OCI-M1 (cell line): Measurements from ENCODE around the gene SPAG5.

Experiments
- DNase-seq: peaks from one replicate; lab custom pipeline; 2025; lab: John Stamatoyannopoulos, UW

The SPAG5 gene, protein sequence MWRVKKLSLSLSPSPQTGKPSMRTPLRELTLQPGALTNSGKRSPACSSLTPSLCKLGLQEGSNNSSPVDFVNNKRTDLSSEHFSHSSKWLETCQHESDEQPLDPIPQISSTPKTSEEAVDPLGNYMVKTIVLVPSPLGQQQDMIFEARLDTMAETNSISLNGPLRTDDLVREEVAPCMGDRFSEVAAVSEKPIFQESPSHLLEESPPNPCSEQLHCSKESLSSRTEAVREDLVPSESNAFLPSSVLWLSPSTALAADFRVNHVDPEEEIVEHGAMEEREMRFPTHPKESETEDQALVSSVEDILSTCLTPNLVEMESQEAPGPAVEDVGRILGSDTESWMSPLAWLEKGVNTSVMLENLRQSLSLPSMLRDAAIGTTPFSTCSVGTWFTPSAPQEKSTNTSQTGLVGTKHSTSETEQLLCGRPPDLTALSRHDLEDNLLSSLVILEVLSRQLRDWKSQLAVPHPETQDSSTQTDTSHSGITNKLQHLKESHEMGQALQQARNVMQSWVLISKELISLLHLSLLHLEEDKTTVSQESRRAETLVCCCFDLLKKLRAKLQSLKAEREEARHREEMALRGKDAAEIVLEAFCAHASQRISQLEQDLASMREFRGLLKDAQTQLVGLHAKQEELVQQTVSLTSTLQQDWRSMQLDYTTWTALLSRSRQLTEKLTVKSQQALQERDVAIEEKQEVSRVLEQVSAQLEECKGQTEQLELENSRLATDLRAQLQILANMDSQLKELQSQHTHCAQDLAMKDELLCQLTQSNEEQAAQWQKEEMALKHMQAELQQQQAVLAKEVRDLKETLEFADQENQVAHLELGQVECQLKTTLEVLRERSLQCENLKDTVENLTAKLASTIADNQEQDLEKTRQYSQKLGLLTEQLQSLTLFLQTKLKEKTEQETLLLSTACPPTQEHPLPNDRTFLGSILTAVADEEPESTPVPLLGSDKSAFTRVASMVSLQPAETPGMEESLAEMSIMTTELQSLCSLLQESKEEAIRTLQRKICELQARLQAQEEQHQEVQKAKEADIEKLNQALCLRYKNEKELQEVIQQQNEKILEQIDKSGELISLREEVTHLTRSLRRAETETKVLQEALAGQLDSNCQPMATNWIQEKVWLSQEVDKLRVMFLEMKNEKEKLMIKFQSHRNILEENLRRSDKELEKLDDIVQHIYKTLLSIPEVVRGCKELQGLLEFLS

DNA sequence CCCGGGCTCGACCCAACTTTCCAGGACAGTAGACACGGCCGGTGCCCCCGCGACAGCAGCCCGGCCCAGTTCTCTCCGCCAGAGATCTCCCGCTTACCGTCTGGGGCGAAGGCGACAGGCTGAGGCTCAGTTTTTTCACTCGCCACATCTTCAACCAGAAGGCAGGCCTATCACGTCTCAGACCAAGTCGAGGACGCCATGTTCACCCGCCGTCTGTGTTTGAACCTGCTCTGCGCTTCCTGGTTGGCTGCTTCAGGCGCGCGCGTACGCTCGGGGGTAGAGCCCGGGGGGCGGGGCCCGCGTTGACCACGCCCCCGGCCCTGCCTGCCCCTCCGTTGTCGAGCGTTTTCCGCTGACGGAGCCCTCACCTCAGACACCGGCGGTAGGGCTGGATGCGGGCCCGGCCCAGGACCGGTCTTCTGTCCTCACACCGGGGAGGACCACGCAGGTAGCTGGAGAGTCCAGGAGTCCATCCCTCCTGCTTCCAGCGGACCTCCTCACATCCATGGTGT, at the start of gene SPAG5:
Gene SPAG5, minus strand, starts transcription at position 227 of the 512 bp plus-strand sequence. Its CDS starts 79 bp downstream, at position 148.
- DNase-seq: peak; percentile 99

DNA sequence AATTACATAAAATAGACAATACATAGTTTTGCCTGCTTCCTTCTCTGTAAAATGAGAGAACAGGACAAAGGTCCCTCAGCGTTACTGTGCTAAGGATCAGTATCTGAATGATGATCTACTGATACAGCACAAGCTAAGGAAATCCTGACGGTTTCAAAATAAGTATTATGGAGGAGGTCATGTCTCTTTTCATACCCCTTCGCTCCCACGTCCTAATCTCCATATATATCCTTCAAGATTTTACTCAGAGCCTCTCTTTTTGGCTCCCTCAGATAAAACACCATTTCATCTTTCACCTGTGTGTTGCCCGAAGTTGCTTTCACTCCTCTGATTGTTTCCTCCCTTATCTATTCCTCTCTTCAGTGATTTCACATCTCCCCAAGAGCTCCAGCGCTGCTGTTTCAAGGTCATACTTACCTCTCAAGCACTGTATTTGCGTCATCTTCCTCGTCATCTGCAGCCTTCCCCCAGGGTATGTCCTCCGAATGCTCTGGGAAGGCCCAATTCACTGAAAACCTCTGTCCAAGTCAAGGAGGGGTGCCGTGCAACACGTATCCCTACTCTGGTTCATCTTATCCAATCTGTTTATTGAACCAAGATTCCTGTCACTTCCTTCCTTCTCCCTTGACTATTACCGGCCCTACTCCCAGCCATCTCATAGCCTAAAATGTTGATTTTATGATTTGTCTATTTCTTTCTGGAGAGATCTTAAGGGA, 47.4 kb upstream of the SPAG5 start:
- DNase-seq: peak; percentile 63

DNA sequence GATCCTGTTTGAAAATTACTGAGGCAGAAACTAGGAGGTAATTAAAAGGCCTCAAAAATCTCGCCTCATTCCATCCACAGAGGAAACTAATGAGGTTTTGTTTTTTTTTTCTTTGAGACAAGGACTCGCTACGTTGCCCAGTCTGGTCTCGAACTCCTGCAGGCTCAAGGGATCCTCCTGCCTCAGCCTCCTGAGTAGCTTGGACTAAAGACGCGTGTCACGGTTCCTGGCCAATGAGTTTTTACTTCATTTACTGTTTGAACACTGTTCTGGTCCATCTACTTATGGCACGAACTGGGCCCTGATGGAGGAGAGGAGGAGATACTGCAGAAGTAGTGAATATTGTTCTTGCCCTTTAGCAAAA, 46.7 kb upstream of the SPAG5 start:
- no peak for DNase-seq

DNA sequence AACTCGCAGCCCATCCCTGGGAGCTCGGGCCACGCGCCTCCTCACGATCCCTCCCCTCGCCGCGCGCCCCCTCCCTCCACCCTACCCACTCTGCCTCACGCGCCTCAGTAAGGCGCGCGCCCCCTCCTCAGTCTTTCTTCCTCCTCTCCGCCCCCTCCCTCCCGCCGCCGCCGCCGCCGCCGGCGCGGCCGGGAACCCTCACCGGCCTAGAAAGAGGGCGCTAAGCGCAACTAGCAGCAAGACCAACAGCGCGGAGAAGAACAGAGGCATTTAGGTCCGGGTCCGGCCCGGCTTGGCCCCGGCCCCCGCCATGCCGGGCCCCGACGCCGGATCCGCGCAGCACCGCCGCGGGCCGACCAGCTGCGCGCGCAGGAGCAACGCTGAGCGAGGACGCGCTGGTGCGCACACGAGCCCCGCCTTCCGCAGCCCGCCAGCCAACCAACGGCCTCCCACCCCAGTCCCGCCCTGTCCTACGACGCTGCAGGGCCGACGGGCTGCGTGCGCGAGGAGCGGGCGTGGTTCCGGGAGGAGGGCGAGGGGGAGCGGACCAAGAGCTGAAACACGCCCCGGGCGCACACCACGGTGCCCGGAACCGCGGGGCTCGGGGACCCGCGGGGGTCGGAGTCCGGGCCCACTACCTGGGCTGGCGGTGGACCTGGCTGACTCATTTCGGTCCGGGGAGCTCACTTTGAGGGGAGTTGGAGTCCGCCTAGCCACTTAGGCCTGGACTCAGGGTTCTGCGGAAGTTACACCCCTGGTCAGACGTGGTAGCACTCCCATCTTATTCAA, 46.2 kb upstream of the SPAG5 start, which contains the start of gene BLTP2:
Gene BLTP2, minus strand, starts transcription at position 372 of the 789 bp plus-strand sequence. Its CDS starts 102 bp downstream, at position 270.
- peak; percentile 99 for DNase-seq

DNA sequence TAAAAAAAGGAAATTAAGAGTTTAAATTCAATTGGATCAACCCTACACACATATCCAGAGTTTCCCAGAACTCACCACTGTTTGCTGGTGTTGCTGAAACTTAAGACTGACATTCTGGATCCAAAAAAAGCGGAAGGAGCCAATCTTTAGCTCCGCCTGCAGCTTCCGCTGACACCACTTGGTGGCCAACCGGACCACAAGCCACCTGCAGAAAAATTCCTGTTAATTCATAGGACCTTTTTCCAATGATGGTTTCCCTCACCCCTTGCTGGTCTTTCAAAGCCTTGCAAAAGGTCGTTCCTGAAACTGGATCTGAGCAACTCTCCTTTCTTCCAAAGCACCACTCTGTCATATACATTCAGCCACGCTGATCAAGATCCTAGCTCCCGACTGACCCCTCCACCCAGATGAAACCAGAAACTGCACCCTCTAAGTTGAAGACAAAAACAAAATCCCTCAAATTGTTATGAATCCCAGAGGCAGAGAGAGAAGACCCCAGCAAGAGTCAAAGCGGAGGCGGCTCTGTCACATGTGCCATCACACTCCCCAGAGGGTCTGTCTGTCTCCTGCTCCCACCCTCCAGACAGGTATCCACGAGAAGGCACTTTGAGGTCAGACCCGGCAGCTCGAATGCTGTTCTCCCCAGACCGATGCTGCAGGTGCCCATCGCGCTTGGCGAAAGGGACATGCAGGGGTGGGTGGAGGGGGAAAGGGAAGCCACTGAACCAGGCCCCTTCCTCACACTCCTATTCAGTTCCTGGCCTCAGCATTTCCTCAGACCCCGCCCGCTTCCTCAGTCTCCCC, 45.4 kb upstream of the SPAG5 start:
- DNase-seq: peak; percentile 94

DNA sequence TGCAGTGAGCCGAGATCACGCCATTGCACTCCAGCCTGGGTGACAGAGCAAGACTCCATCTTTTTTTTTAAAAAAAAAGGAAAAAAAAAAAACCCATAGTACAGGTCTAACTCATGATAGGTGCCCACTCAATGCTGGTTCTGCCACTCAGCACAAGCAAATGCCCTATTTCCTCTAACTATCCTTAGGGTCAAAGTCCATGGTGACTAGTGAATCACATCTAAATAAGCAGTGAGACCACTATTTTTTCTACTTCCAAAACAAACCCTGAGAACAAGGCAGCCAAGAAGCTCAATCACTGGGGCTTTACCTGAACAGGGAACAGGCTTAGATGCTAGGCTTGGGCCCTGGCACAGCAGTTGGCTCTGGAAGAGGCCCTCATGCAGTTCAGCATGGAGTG, 42.8 kb upstream of the SPAG5 start:
- no peak for DNase-seq

DNA sequence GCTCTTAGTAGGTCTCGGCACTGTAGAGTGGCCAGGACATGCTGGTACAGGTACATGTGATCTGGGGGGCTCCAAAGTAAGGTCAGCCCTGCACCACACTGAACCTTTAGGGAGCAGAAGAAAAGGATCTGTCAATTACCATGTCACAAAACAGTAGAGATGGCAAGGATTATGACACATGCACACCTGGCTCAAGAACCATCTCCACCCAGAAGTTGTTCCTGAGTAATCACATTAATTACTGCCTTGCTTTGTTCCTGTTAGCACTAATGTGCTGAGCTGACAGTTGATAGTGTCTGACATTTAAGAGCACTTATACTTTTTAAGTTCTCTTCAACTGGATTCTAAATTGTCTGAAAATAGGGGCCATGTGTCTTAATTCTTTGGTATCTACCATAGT, 36.7 kb upstream of the SPAG5 start:
- no peak for DNase-seq

DNA sequence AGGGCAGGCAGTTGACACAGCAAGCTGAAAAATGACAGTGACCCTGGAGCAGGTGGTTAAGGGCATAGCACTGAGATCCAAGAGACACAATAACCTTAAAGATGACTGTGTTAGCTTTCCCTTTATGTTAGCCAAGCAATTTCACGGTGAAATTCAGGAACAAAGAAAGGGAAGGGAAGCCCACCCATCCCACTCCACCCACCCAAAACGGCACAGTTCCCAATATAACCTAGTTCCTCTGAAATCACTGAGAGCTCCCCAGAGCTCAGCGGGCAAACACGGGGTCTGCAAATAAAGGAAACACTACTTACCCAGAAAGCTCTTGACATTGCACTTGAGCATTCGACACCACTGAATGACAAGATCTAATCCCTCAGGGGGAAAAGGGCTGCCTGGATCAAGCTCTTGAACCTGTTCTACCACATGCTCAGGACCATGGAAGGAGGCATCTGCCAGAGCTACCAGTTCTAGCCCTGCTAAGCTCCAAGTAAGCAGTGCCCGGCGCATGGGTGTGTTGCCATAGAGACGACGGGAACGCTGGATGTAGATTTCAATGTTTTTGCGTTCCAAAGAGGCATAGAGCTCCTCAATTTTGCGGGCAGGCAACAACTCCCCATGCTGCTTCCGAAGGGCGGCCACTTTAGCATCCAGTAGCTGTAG, 35.5 kb upstream of the SPAG5 start:
- DNase-seq: no peak

DNA sequence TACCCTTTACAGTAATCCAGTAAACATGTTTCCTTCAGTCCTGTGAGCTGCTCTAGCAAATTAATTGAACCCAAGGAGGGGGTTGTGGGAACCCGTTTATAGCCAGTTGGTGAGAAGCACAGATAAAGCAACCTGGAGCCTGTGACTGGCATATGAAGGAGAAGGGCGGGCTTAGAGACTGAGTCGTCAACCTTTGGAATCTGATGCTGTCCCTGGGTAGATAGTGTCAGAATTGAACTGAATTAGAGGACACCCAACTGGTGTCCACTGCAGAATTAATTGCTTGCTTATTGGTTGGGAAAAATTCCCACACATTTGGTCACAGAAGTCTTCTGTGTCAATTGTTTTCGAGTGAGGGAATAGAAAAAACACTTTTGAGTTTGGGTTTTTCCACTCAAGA, 28.0 kb upstream of the SPAG5 start:
- DNase-seq: no peak

DNA sequence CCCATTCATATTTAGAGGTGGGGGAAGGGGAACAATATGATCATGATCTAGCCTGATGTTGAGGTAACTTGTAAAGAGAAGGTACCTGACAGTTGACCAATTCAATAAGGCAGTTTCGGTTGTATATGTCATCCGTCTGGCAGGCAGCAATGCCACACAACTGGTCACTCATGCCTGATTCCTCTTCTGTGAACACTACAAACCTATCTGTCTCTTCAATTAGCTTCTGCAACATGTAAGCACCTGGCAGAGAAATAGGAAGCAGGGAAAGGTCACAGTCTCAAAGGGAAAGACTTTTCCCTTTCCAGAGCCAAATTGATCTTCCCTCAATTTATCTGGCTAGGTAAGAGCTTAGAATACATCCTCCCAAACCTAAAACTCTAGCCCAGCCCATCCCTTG, 25.3 kb upstream of the SPAG5 start:
- no peak for DNase-seq

DNA sequence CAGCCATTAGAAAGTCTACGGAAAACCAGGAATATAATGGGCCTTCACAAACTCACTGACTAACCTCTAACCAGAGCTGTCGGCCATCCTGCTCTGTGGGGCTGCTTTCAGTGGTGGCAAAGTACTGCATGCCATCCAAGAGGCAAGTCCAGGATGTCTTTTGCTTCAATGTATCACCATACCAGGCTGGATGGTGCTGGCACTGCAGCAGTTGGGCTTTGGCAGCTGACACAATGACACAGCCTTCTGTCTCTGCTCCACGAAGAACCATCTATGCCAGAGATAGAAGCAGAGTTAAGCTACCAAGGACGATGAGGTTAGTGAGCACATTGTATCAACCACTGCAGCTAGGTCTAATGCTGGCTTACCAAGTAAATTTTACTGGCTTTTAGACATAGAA, 24.9 kb upstream of the SPAG5 start:
- DNase-seq: no peak

DNA sequence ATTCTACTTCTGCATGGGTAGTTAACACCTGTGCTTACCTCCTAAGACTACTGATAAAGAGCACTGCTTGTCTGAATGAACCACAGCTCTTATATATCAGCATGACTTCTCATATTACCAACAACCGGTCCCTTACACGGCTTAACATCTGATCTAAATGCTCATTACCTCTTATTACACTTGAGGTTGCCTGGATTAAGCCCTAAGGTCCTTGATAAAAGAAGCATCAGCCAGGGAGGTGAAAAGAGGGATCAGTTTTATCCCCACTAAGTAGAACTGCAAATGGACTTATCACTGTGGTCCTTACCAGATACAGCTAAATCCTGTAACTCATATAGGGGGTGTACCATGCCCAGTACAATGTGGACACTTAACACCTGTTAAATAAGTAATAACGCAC, 23.4 kb upstream of the SPAG5 start:
- DNase-seq: no peak

DNA sequence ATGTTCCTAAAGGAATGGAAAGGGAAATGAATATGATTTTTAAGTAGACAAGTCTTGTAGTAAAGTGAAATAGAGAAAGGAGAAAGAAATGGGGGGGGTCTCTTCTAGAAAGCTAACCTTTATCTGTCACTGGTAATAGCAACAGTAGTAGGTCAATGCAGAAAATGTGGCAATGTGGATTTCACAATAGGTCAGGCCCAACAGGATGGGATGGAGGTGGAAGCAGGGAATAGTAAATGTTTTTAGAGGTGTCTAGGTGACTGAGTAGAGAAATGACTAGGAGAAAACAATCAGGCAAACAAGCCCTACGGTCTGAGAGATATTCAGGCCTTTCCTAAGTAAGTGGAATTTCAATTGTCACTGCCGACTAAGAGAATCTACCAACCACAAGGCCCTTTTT, 21.2 kb upstream of the SPAG5 start:
- DNase-seq: no peak

DNA sequence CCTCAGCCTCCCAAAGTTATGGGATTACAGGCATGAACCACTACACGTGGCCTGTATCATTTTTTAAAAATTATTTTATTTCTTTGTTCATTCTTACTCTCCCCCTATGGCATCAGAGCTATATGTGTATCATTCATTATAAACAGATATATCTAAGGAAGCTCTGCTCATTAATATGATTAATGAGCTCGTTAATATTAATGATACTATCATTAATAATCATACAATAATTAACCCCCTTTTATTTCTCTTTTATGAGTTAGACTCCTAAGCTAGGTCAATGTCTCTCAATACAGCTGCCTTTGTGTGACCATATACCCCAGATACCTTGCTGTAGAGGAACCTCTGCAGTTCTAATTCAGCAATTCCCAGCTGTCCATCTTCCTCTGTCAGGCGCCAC, 19.6 kb upstream of the SPAG5 start:
- DNase-seq: no peak

DNA sequence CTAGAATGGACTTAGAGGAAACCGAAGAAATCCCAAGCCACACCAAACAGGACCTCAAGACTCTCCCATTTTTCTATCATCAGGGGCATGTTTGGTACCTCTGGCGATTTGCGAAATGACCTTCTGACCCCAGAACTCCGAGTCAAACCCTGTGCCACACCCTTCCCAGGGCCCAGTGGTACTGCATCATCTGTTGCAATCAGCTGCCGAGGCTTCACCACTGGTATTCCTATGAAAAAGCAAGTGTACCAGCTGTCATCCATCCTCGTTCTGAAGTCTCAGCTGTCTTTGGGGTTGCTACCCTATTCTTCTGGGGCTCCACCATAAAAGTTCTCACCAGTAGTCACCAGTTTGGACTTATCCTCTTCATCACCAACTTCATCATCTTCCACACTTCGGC, 17.5 kb upstream of the SPAG5 start:
- DNase-seq: no peak

DNA sequence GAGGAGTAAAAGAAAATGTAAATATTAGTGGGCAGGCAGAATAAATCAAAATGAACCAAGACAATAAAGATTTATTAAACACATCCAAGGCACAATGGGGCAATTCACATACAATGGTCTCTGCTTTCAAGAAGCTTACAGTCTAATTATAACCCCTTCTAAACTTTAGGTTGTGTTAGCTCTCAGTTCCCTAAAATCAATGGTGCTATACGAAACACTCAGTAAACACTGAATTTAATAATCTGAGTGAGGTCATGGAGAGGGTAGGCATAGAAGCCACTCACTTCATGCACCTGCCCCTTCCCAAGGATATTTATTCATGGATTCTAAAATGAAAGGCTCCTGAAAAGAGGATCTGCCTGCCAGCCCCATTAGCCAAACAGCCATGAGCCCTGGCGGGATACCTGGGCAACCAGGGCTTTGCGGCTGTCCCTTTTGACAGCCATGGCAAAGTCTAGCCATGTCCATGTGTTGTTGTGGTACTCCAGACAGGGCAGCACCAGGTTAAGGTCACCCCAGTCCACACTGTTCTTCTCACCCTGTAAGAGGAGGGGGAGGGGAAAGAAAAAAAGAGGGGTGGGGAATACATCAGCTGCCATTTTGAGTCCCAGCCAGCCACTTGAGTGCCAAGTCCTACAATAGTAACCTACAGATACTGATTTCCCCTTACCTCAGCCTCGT, 16.6 kb upstream of the SPAG5 start:
- DNase-seq: no peak

DNA sequence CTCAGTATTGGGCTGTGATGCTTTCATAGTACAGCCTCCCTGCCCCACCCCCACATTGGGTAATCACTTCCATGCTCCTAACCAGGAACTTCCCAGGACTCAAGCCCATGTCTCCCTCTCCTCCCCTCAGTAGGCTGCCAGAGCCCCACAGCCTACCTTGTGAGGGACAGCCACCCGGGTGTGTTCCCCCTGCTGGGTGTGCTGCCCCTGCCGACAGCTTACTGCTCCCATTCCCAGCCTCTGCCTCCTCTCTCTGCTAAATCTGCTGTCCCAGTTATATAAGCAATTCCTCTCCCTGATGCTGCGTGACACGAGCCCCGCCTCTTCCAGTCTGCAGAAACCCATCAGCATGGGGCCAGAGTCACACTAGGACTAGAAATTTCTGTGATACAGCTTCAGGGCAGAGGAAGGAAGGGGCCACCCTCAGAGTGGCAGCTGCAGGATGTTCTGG, 15.1 kb upstream of the SPAG5 start, which contains the start of gene RSKR:
Gene RSKR, minus strand, starts transcription at position 255 of the 451 bp plus-strand sequence. Its CDS starts 24 bp downstream, at position 231.
- DNase-seq: no peak
